ENCODE data around the gene AMBP. TPM values are rescaled to one million over a fixed set of nuclear protein-coding genes. Genes with fewer than 3 reads are reported as not detected.
A peak's percentile ranks its signal among the peaks of the same experiment; 100 is the strongest.

Gene AMBP
- total and polyA plus RNA-seq, 2 of the 13 experiments (the other 11 are each of a cell fraction or from before 2014, with no cell fraction given): 1,510 to 2,580 TPM

- intact Hi-C loops (cut with micrococcal nuclease; ENCODE audit: unreplicated experiment): loop anchor here (1.0 to 5.0 kb wide), 6 partner anchors 27 to 210 kb away; partner anchors contain the start of gene COL27A1
- Histone ChIP-seq H3K9ac (ENCODE audit: insufficient read depth, low read depth, low read length) (peak overlapping the region; percentile 84), H3K27me3 (ENCODE audit: control insufficient read depth in 1 of 2, insufficient read depth in 2 of 2, low read length in 2 of 2) (no peaks in the 10 kb centered on the region; a peak in 1 of 5 replicates), H3K4me1 (ENCODE audit: insufficient read depth, low read length) (peaks cover 79% of the 10 kb centered on the region), H3K79me2 (ENCODE audit: insufficient read depth, low read length) (peaks cover 26% of the 10 kb centered on the region), H3K36me3 (replicated peaks in 1 of 2; ENCODE audit: control insufficient read depth in 1 of 2, insufficient read depth in 2 of 2, low read length in 2 of 2) (no peaks in the 10 kb centered on the region), H3K4me3 (replicated peaks in 1 of 3; ENCODE audit: insufficient read depth in 1 of 3, low read depth in 2 of 3, low read length in 3 of 3) (peak overlapping the region; percentile 37 to 69 (median 41); a peak in 5 of 6 replicates), H3K9me3 (ENCODE audit: low read length) (no peaks in the 10 kb centered on the region), H3K4me2 (ENCODE audit: low read depth, low read length) (peak overlapping the region; percentile 83), H4K20me1 (ENCODE audit: insufficient read depth, low read length) (peaks cover 2% of the 10 kb centered on the region), H2AFZ (ENCODE audit: low read length) (no peak overlapping the region), H3K27ac (ENCODE audit: extremely low read length, insufficient read depth, low read length) (peak overlapping the region; percentile 98)
- CTCF ChIA-PET (ENCODE audit: low intra/inter-chr PET ratio, low total read pairs): interaction anchor here (0.9 to 2.2 kb wide), 4 partner anchors 27 to 209 kb away, joined by 3 to 18 read pairs (median 10); no protein-coding TSS in a partner anchor
- POLR2A ChIA-PET: interaction anchor here (1.0 to 7.4 kb wide), 31 partner anchors 8 to 247 kb away, joined by 3 to 75 read pairs (median 6); partner anchors contain the start of genes COL27A1, KIF12 and ORM1
- 0% methylated on average over 6 of the region's 6 CpGs for WGBS (ENCODE audit: low lambda C conversion rate)
- peak; percentile 28 for ATAC-seq
- in situ Hi-C loops (cut with HindIII; ENCODE audit: extremely low pct_ligation_motif_present, low pct_unique_long_range_greater_than_20kb): no loop called here
- FAIRE-seq: no peak
- peak; percentile 84 for DNase-seq (ENCODE audit: low spot score)
- BruUV-seq (replicated peaks): TSS peak; percentile 91
- TF ChIP-seq ZNF724P (CRISPR knock-in tag; IDR thresholded peaks at IDR 0.05; ENCODE audit: borderline replicate concordance) (no peak), ZNF569 (CRISPR knock-in tag; IDR thresholded peaks at IDR 0.05; ENCODE audit: borderline replicate concordance) (0 out of 2 replicates have a peak, but pooled peaks have one; percentile 12), ZHX1 (CRISPR knock-in tag; IDR thresholded peaks at IDR 0.05; ENCODE audit: low read depth) (0 out of 2 replicates have a peak, but pooled peaks have one; percentile 18), ZNF281 (CRISPR knock-in tag; IDR thresholded peaks at IDR 0.05; ENCODE audit: borderline replicate concordance) (0 out of 2 replicates have a peak, but pooled peaks have one; percentile 19), KDM2A (CRISPR knock-in tag; IDR thresholded peaks at IDR 0.05; ENCODE audit: borderline replicate concordance, low read depth) (no peak), ZNF678 (CRISPR knock-in tag; IDR thresholded peaks at IDR 0.05) (0 out of 2 replicates have a peak, but pooled peaks have one; percentile 63), ZNF691 (CRISPR knock-in tag; IDR thresholded peaks at IDR 0.05; ENCODE audit: borderline replicate concordance, low read depth) (peak; percentile 16; the same call in 1 of the 2 replicates), FOXO4 (CRISPR knock-in tag; conservative IDR thresholded peaks at IDR 0.05) (0 out of 2 replicates have a peak, but pooled peaks have one; percentile 46), ZNF746 (CRISPR knock-in tag; IDR thresholded peaks at IDR 0.05) (no peak), RARA (CRISPR knock-in tag; IDR thresholded peaks at IDR 0.05) (no peak)
Observed at GRCh38 chr9:114081441-114082016, 3.4 kb upstream of the AMBP start.
